GM12872 (cell line): ENCODE data around the gene HPGD.

Experiments
- CTCF ChIP-seq: IDR thresholded peaks from 3 replicates; pipeline ENCODE4 v1.5.1; 2011; ENCODE audit warnings: low read depth, mild to moderate bottlenecking, low read length, moderate library complexity; ENCODE audit not compliant: insufficient read depth

Gene HPGD

GRCh38 chr4:174526731-174527130 is 4.4 kb upstream of the HPGD start:
- no peak for TF ChIP-seq CTCF

- TF ChIP-seq CTCF, result no peak
Measured at GRCh38 chr4:174524242-174524641, 2.0 kb upstream of the HPGD start.

- no peak for TF ChIP-seq CTCF
Measured at GRCh38 chr4:174523025-174523693, 871 bp upstream of the HPGD start.

GRCh38 chr4:174521800-174522182 is 497 bp downstream of the HPGD start:
- TF ChIP-seq CTCF, result no peak

- no peak for TF ChIP-seq CTCF
Measured at GRCh38 chr4:174520660-174521059, 1.6 kb downstream of the HPGD start.

- no peak for TF ChIP-seq CTCF
Measured at GRCh38 chr4:174517502-174518445, 4.5 kb downstream of the HPGD start.

- TF ChIP-seq CTCF, result no peak
Measured at GRCh38 chr4:174516794-174517193, 5.5 kb downstream of the HPGD start.
